ENCODE measurements around the gene TANGO6. TPM values are rescaled to one million over a fixed set of nuclear protein-coding genes. Genes with fewer than 3 reads are reported as not detected.

TANGO6 gene
- total RNA-seq, 1 experiment from 2014 or later: 18.0 TPM

- no peaks in the 10 kb centered on the region for H3K9me3 ChIP-seq (ENCODE audit: low read depth, low read length, poor library complexity, severe bottlenecking)
- H3K27ac ChIP-seq (ENCODE audit: low read depth, low read length, poor library complexity, severe bottlenecking): no peak overlapping the region
- ChIA-PET CTCF (no interaction called here), POLR2A (ENCODE audit: low non-redundant PET) (no interaction called here)
- BruUV-seq (replicated peaks): no TSS peak
- no peaks in the 10 kb centered on the region for H3K27me3 ChIP-seq (replicated peaks; ENCODE audit: insufficient read depth, low read depth, low read length, poor library complexity)
- no peaks in the 10 kb centered on the region for H3K36me3 ChIP-seq (ENCODE audit: insufficient read depth, low read length, poor library complexity, severe bottlenecking)
- TF ChIP-seq EZH2 (IDR thresholded peaks at IDR 0.05; ENCODE audit: borderline replicate concordance, low read depth, low read length, poor library complexity, severe bottlenecking): no peak
- TF ChIP-seq CTCF (conservative IDR thresholded peaks at IDR 0.05; ENCODE audit: low read depth, low read length): no peak
- intact Hi-C loops (cut with micrococcal nuclease; ENCODE audit: unreplicated experiment): no loop called here
- DNase-seq (ENCODE audit: low spot score): no peak
- H3K4me3 ChIP-seq (ENCODE audit: low read depth, low read length, poor library complexity, severe bottlenecking): no peak overlapping the region
- no peaks in the 10 kb centered on the region for H3K4me1 ChIP-seq (ENCODE audit: insufficient read depth, low read length, poor library complexity, severe bottlenecking)
Measured at GRCh38 chr16:68894714-68895113, 51.4 kb downstream of the TANGO6 start.

GRCh38 chr16:68898026-68898425 lies 54.7 kb downstream of the TANGO6 start:
- Histone ChIP-seq H3K9me3 (ENCODE audit: low read depth, low read length, poor library complexity, severe bottlenecking) (no peaks in the 10 kb centered on the region), H3K4me3 (ENCODE audit: low read depth, low read length, poor library complexity, severe bottlenecking) (no peak overlapping the region), H3K27me3 (replicated peaks; ENCODE audit: insufficient read depth, low read depth, low read length, poor library complexity) (no peaks in the 10 kb centered on the region), H3K4me1 (ENCODE audit: insufficient read depth, low read length, poor library complexity, severe bottlenecking) (peaks cover 16% of the 10 kb centered on the region), H3K27ac (ENCODE audit: low read depth, low read length, poor library complexity, severe bottlenecking) (no peak overlapping the region), H3K36me3 (ENCODE audit: insufficient read depth, low read length, poor library complexity, severe bottlenecking) (no peaks in the 10 kb centered on the region)
- no TSS peak for BruUV-seq (replicated peaks)
- intact Hi-C loops (cut with micrococcal nuclease; ENCODE audit: unreplicated experiment): no loop called here
- peak; percentile 34 for DNase-seq (ENCODE audit: low spot score)
- no peak for TF ChIP-seq EZH2 (IDR thresholded peaks at IDR 0.05; ENCODE audit: borderline replicate concordance, low read depth, low read length, poor library complexity, severe bottlenecking)
- TF ChIP-seq CTCF (conservative IDR thresholded peaks at IDR 0.05; ENCODE audit: low read depth, low read length): no peak
- POLR2A ChIA-PET (ENCODE audit: low non-redundant PET): interaction anchor here (0.5 kb wide), 1 partner anchor 17 kb away, joined by 4 read pairs; no protein-coding TSS in a partner anchor
- CTCF ChIA-PET: no interaction called here

GRCh38 chr16:68900009-68900408 lies 56.7 kb downstream of the TANGO6 start:
- ChIA-PET POLR2A (ENCODE audit: low non-redundant PET) (no interaction called here), CTCF (no interaction called here)
- H3K36me3 ChIP-seq (ENCODE audit: insufficient read depth, low read length, poor library complexity, severe bottlenecking): no peaks in the 10 kb centered on the region
- peaks cover 17% of the 10 kb centered on the region for H3K4me1 ChIP-seq (ENCODE audit: insufficient read depth, low read length, poor library complexity, severe bottlenecking)
- intact Hi-C loops (cut with micrococcal nuclease; ENCODE audit: unreplicated experiment): loop anchor here (5.0 kb wide), 1 partner anchor 387 kb away; no protein-coding TSS in a partner anchor
- no peak overlapping the region for H3K4me3 ChIP-seq (ENCODE audit: low read depth, low read length, poor library complexity, severe bottlenecking)
- H3K27me3 ChIP-seq (replicated peaks; ENCODE audit: insufficient read depth, low read depth, low read length, poor library complexity): no peaks in the 10 kb centered on the region
- H3K27ac ChIP-seq (ENCODE audit: low read depth, low read length, poor library complexity, severe bottlenecking): no peak overlapping the region
- TF ChIP-seq CTCF (conservative IDR thresholded peaks at IDR 0.05; ENCODE audit: low read depth, low read length) (no peak), EZH2 (IDR thresholded peaks at IDR 0.05; ENCODE audit: borderline replicate concordance, low read depth, low read length, poor library complexity, severe bottlenecking) (no peak)
- no peaks in the 10 kb centered on the region for H3K9me3 ChIP-seq (ENCODE audit: low read depth, low read length, poor library complexity, severe bottlenecking)
- no TSS peak for BruUV-seq (replicated peaks)
- no peak for DNase-seq (ENCODE audit: low spot score)
